ENCODE measurements around the gene LHFPL6.

GRCh38 chr13:39499604-39500003 lies 103.4 kb downstream of the LHFPL6 start:
- TF ChIP-seq CTCF (IDR thresholded peaks at IDR 0.05) (no peak), POLR2A (IDR thresholded peaks at IDR 0.05) (no peak)
